Transverse colon (tissue), 4 donors: ENCODE results near the gene TECPR2. TPM values are rescaled to one million over a fixed set of nuclear protein-coding genes. Genes with fewer than 3 reads are reported as not detected.
A peak's percentile ranks its signal among the peaks of the same experiment; 100 is the strongest.

Experiments
- DNase-seq: peaks from one replicate; pipeline ENCODE4 v3.0.0-alpha.2; 2019
- H3K27ac ChIP-seq, 4 donors: fragments of 200-600 bp; sonication (generic); 2 replicates each; pipeline ENCODE4 v1.5.1; 2016 to 2018; ENCODE audit warnings: inconsistent platforms in 4 of 4
- H3K27me3 ChIP-seq: fragments of 200-600 bp; sonication (generic); 2 replicates; pipeline ENCODE4 v1.5.1; 2017; ENCODE audit warnings: inconsistent platforms
- H3K36me3 ChIP-seq, 4 donors: fragments of 200-600 bp; sonication (generic); 2 replicates each; pipeline ENCODE4 v1.5.1; 2017 to 2019; ENCODE audit warnings: inconsistent platforms in 4 of 4
- H3K4me1 ChIP-seq, 4 donors: fragments of 200-600 bp; sonication (generic); 2 replicates each; pipeline ENCODE4 v1.5.1; 2017 to 2020; ENCODE audit warnings: inconsistent platforms in 4 of 4
- H3K4me3 ChIP-seq, 4 donors: fragments of 200-600 bp; sonication (generic); 1 replicate in 1 of 4; 2 replicates in 3 of 4; pipeline versions ENCODE4 v1.5.1 to v1.6.1; 2017 to 2019; ENCODE audit warnings: inconsistent platforms in 4 of 4
- H3K9me3 ChIP-seq, 2 donors: fragments of 200-600 bp; sonication (generic); 2 replicates each; pipeline ENCODE4 v1.5.1; 2017 to 2019; ENCODE audit warnings: inconsistent platforms in 2 of 2
- EP300 ChIP-seq: sonication (generic); formaldehyde crosslinking; IDR thresholded peaks from one replicate; pipeline ENCODE4 v1.6.1; 2017; ENCODE audit warnings: antibody characterized with exemption, low read depth
- POLR2A ChIP-seq: fragments of 450-650 bp; IDR thresholded peaks from one replicate; pipeline ENCODE4 v1.6.1; 2016; ENCODE audit warnings: antibody characterized with exemption, mild to moderate bottlenecking, moderate library complexity
- POLR2AphosphoS5 ChIP-seq, 3 donors: sonication (generic); formaldehyde crosslinking; IDR thresholded peaks; one replicate each; pipeline ENCODE4 v1.6.1; 2016; ENCODE audit warnings: antibody characterized with exemption in 3 of 3
- WGBS, 2 donors: methylation state at CpG; one replicate each; pipeline ENCODE4 v1.1.5; 2018; ENCODE audit warnings: low coverage in 1 of 2; 5-methylcytosine and 5-hydroxymethylcytosine counted together
- in situ Hi-C, 4 donors: fragments of 200-750 bp; cut with MboI; loops; one replicate each; pipeline versions ENCODE4 v1.15.0 to v1.15.1; 2017; ENCODE audit warnings: low sequenced_read_pairs in 3 of 4, low pct_ligation_motif_present in 1 of 4, low pct_unique_long_range_greater_than_20kb in 1 of 4
- intact Hi-C: fragments of 100-400 bp; cut with DNase I; formaldehyde crosslinking; loops from one replicate; pipeline ENCODE4 v1.15.1; 2023; ENCODE audit warnings: low total_unique reads
- total RNA-seq, 4 donors: library from RNA; depleted of rRNA; stranded (reverse); fragments of >200 nt; gene quantifications; one replicate each; pipeline ENCODE4 v1.1.0, GENCODE V29; 2016
- TF ChIP-seq, protein P1 (sequence below), 5 experiments: fragments of 200-600 bp in 3 of 5; fragments of 450-650 bp in 2 of 5; sonication (generic) in 3 of 5; IDR thresholded peaks; 1 replicate in 2 of 5; 2 replicates in 3 of 5; pipeline ENCODE4 v1.5.1; 2016 to 2017; ENCODE audit warnings: antibody characterized with exemption in 5 of 5, inconsistent platforms in 3 of 5, mild to moderate bottlenecking in 2 of 5, moderate library complexity in 1 of 5

Gene TECPR2
- total RNA-seq, 4 donors from 2014 or later = 12.6 to 47.4 (median 17.9) TPM

DNA sequence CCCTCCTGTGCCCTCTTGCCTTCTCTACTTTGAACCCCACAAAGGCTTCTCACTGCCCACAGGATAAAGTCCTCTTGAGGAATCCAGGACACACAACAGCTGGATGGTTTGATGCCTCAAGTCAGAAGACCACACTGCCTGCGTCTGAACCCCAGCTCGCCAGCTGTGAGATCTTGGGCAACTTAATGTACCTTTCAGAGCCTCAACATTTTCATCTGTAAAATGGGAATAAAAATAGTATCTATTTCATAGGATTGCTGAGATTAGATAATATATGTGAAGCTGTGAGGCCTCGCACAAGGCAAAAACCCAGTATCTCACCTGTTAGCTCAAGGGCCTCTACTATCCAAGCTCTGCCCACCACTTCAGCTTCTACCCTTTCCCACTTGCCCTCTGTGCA is 2.4 kb upstream of the TECPR2 start:
- Histone ChIP-seq H3K4me1 (peaks cover 17 to 22% (median 20%) of the 10 kb centered on the region in 4 donors), H3K27me3 (no peaks in the 10 kb centered on the region), H3K36me3 (peaks cover 0 to 21% (median 4%) of the 10 kb centered on the region in 4 donors), H3K27ac (no peak overlapping the region), H3K4me3 (no peak overlapping the region), H3K9me3 (no peaks in the 10 kb centered on the region)
- intact Hi-C loops = loop anchor here (5.0 kb wide), 1 partner anchor 1862 kb away; no protein-coding TSS in a partner anchor
- 86 to 95% methylated on average over 1 to 3 of the region's 3 CpGs for WGBS, 2 donors
- TF ChIP-seq, protein P1, sequence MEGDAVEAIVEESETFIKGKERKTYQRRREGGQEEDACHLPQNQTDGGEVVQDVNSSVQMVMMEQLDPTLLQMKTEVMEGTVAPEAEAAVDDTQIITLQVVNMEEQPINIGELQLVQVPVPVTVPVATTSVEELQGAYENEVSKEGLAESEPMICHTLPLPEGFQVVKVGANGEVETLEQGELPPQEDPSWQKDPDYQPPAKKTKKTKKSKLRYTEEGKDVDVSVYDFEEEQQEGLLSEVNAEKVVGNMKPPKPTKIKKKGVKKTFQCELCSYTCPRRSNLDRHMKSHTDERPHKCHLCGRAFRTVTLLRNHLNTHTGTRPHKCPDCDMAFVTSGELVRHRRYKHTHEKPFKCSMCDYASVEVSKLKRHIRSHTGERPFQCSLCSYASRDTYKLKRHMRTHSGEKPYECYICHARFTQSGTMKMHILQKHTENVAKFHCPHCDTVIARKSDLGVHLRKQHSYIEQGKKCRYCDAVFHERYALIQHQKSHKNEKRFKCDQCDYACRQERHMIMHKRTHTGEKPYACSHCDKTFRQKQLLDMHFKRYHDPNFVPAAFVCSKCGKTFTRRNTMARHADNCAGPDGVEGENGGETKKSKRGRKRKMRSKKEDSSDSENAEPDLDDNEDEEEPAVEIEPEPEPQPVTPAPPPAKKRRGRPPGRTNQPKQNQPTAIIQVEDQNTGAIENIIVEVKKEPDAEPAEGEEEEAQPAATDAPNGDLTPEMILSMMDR (IDR thresholded peaks at IDR 0.05) = no peak
- TF ChIP-seq POLR2A (no peak), POLR2AphosphoS5 (IDR thresholded peaks at IDR 0.05) (no peak), EP300 (no peak)
- in situ Hi-C loops = loop anchor here in 1 of 4 donors (25.0 kb wide), 1 partner anchor 152 kb away; the partner anchor contains the start of gene ANKRD9
- no peak for DNase-seq

DNA sequence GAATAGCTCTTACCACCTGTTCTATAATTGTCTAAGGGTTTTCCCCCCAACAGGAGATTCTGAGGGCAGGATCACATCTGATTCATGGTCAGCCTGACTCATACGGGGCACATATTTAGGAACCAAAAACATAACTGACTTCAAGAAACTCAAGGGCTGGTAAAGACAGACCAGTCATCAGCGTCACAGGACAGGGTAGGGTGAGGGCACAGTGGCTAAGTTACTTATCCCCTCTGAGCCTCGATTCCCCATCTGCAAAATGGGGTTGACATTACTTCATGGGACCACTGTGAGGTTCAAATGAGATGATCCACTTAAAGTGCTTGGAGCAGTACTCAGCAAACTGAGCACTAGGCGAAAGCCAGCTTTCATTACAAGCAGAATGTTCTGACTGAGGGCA is 657 bp upstream of the TECPR2 start:
- DNase-seq = no peak
- Histone ChIP-seq H3K4me1 (peaks cover 17 to 22% (median 20%) of the 10 kb centered on the region in 4 donors), H3K4me3 (peak overlapping the region; percentile 39 to 99 (median 94)), H3K27me3 (no peaks in the 10 kb centered on the region), H3K36me3 (peaks cover 0 to 14% (median 2%) of the 10 kb centered on the region in 4 donors), H3K27ac (peak overlapping the region; percentile 93 to 98 (median 97)), H3K9me3 (no peaks in the 10 kb centered on the region)
- in situ Hi-C loops (loop anchor here in 1 of 4 donors (25.0 kb wide), 1 partner anchor 150 kb away; the partner anchor contains the start of gene ANKRD9), intact Hi-C loops (loop anchor here (5.0 kb wide), 1 partner anchor 1860 kb away; no protein-coding TSS in a partner anchor)
- TF ChIP-seq, protein P1 (IDR thresholded peaks at IDR 0.05) = no peak
- TF ChIP-seq POLR2A (no peak), POLR2AphosphoS5 (IDR thresholded peaks at IDR 0.05) (no peak), EP300 (no peak)
- WGBS, 2 donors = 14% methylated on average over 4 of the region's 4 CpGs; no CpG with 5 or more reads in 1 of the 2 donors

DNA sequence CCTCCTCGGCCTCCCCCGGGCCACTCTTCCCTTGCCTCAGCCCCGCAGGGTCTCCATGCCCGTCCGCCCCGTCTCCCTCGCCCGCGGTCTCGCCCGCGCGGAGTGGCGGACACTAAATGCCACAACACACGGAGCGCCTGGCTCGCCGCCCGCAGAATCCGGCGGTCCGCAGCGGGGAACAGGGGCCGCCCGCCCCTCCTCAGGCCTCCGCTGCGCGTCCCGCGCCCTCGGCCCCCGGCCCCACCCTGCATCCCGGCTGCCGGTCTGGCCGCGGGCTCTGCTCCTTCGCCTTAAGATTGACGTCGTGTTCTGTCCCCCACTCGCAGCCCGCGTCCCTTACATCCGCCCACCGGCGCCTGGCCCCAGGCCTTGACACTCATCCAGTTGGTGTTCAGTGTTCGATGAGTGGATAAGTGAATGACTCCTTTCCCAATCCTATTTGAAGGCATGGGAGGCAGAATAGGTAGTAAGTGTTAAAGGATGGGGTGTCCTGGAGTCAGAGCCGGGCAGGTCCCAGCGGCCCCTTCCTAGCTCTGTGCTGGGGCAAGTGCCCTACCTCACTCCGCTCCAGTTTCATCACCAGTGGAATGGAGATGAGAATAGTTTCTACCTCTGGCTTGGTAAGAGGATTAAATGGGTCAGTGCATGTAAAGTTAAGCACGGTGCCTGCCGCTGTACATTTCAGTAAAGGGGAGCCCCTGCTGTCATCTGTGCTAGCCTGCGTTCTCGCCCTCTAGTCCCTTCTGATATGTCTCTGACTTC is 622 bp downstream of the TECPR2 start:
- H3K36me3 ChIP-seq = peaks cover 0 to 4% (median 2%) of the 10 kb centered on the region in 4 donors
- peak overlapping the region; percentile 85 to 99 (median 94) for H3K4me3 ChIP-seq
- H3K4me1 ChIP-seq = peaks cover 17 to 22% (median 20%) of the 10 kb centered on the region in 4 donors
- peak overlapping the region; percentile 93 to 98 (median 97) for H3K27ac ChIP-seq
- 4 to 32% methylated on average over 4 to 31 of the region's 53 CpGs for WGBS, 2 donors
- intact Hi-C loops (loop anchor here (5.0 kb wide), 1 partner anchor 1859 kb away; no protein-coding TSS in a partner anchor), in situ Hi-C loops (loop anchor here in 1 of 4 donors (25.0 kb wide), 1 partner anchor 149 kb away; the partner anchor contains the start of gene ANKRD9)
- no peaks in the 10 kb centered on the region for H3K9me3 ChIP-seq
- H3K27me3 ChIP-seq = no peaks in the 10 kb centered on the region
- DNase-seq = peak; percentile 40
- TF ChIP-seq, protein P1 (IDR thresholded peaks at IDR 0.05) = no peak
- TF ChIP-seq POLR2AphosphoS5 (IDR thresholded peaks at IDR 0.05) (no peak), EP300 (no peak), POLR2A (no peak)

DNA sequence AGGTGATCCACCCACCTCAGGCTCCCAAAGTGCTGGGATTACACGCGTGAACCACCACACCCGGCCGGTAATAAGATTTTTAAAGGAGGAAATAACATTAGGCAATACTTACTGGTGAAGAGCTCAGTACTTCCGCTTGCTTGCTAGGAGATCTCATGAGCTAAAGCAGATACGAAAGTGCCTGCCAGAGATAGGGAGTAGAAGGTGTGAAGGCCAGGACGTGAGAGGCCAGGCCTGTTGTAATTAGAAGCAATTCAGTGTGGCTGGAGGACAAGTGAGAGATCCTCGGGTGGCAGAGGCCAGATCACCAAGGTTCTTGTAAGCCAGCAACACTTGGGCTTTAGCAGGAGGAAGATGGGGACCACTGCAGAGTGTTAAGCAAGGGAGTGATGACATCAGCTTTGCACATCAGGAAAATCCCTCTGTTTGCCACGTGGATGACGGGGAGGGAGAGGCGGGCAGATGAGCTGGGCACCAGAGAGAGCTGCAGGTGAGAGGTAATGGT is 7.6 kb downstream of the TECPR2 start:
- TF ChIP-seq POLR2AphosphoS5 (IDR thresholded peaks at IDR 0.05) (no peak), EP300 (no peak), POLR2A (no peak)
- TF ChIP-seq, protein P1 (IDR thresholded peaks at IDR 0.05) = no peak
- in situ Hi-C loops = loop anchor here in 1 of 4 donors (25.0 kb wide), 1 partner anchor 142 kb away; the partner anchor contains the start of gene ANKRD9
- no peak for DNase-seq
- intact Hi-C loops = no loop called here
- Histone ChIP-seq H3K4me3 (no peak overlapping the region), H3K9me3 (no peaks in the 10 kb centered on the region), H3K27ac (no peak overlapping the region), H3K4me1 (peaks cover 0 to 3% (median 0%) of the 10 kb centered on the region in 4 donors), H3K27me3 (no peaks in the 10 kb centered on the region), H3K36me3 (no peaks in the 10 kb centered on the region)
- 72 to 90% methylated on average over 5 to 11 of the region's 11 CpGs for whole genome bisulfite sequencing, 2 donors
